PC-9 (cell line): ENCODE measurements around the gene SUGP2.

Experiments used
- EZH2 ChIP-seq: fragments of 200-600 bp; sonication (generic); IDR thresholded peaks from 2 replicates; pipeline ENCODE4 v1.8.0; 2017; ENCODE audit warnings: antibody characterized with exemption, low read depth
- TF ChIP-seq, protein P1 (sequence below): fragments of 200-600 bp; sonication (generic); conservative IDR thresholded peaks from 2 replicates; pipeline ENCODE4 v1.6.1; 2017; ENCODE audit warnings: mixed run types, antibody characterized with exemption, mild to moderate bottlenecking, moderate library complexity

DNA sequence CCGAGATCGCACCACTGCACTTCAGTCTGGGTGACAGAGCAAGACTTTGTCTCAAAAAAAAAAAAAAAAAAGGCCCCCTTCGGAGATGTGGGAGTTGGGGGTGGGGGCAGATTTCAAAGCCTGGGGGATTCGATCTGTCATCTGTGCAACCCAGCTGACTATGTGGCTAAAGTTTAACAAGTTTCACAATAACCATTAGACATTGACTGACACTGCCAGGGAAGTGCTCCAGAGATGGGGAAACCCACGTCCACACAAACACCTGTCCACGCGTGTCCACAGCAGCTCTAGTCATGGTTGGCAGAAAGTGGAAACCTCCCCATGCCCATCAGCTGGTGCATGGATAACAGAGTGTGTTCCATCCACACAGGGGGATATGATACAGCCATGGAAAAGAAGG is 54.7 kb downstream of the SUGP2 start:
- TF ChIP-seq, protein P1, sequence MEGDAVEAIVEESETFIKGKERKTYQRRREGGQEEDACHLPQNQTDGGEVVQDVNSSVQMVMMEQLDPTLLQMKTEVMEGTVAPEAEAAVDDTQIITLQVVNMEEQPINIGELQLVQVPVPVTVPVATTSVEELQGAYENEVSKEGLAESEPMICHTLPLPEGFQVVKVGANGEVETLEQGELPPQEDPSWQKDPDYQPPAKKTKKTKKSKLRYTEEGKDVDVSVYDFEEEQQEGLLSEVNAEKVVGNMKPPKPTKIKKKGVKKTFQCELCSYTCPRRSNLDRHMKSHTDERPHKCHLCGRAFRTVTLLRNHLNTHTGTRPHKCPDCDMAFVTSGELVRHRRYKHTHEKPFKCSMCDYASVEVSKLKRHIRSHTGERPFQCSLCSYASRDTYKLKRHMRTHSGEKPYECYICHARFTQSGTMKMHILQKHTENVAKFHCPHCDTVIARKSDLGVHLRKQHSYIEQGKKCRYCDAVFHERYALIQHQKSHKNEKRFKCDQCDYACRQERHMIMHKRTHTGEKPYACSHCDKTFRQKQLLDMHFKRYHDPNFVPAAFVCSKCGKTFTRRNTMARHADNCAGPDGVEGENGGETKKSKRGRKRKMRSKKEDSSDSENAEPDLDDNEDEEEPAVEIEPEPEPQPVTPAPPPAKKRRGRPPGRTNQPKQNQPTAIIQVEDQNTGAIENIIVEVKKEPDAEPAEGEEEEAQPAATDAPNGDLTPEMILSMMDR = no peak
- no peak for TF ChIP-seq EZH2
